HUES48 (cell line): Measurements from ENCODE around the gene SLIRP.
"Not testable (repeated sequence)": the region's sequence is repeated elsewhere in the genome, so short reads cannot be mapped to it uniquely, and the experiment has no call there.

Experiments used
- H3K27ac ChIP-seq: one replicate; pipeline ENCODE4 v1.7.0; 2013; ENCODE audit warnings: low read depth, low read length, inconsistent platforms
- H3K27me3 ChIP-seq: 2 replicates; pipeline ENCODE4 v1.6.1; 2013; ENCODE audit warnings: mild to moderate bottlenecking, low read length; ENCODE audit not compliant: control insufficient read depth, insufficient read depth
- H3K36me3 ChIP-seq: 2 replicates; pipeline ENCODE4 v1.6.1; 2013; ENCODE audit warnings: low read length; ENCODE audit not compliant: control insufficient read depth, insufficient read depth
- H3K4me1 ChIP-seq: 2 replicates; pipeline ENCODE4 v1.6.1; 2013; ENCODE audit warnings: mild to moderate bottlenecking, low read length; ENCODE audit not compliant: control insufficient read depth, insufficient read depth
- H3K4me3 ChIP-seq: 2 replicates; pipeline ENCODE4 v1.5.1; 2013; ENCODE audit warnings: mild to moderate bottlenecking, low read depth, low read length
- H3K9ac ChIP-seq: 2 replicates; pipeline ENCODE4 v1.6.1; 2013; ENCODE audit warnings: mild to moderate bottlenecking, low read depth, low read length, moderate library complexity
- H3K9me3 ChIP-seq: 2 replicates; pipeline ENCODE4 v1.6.1; 2013; ENCODE audit warnings: low read length; ENCODE audit not compliant: control insufficient read depth, insufficient read depth

Gene SLIRP

DNA sequence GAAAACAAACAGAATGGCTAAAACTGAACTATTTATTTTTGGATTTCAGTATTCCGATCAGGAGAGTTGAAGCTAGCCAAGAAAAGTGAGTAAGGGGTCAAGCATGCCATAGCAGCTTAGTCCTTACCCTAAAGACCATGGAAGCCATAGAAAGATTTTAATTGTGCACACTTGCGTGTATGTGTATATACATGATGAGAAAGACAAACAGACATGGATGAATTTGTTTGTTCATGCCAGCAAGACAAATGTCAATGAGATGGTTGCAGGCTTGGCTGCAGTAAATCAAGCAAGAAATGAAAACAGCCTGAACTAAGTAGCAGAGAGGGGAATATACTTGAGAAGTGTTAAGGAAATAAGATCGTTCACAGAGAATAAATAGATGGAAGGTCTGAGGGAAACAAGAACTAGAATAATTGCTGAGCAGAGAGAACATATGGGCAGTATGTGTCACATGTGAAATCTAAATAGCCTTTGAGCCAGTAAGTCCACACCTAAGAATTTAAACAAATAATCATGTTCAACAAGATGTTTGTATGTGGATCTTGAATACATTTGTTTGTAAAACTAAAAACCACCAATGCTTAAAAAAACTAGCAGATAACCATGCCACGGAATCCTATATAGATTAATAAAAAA, 38.3 kb downstream of the SLIRP start:
- H3K27me3 ChIP-seq, result no peaks in the 10 kb centered on the region
- H3K4me1 ChIP-seq, result no peaks in the 10 kb centered on the region
- peaks cover 81% of the 10 kb centered on the region for H3K36me3 ChIP-seq
- no peaks in the 10 kb centered on the region for H3K9me3 ChIP-seq
- H3K27ac ChIP-seq, result no peak overlapping the region
- H3K4me3 ChIP-seq, result no peak overlapping the region
- H3K9ac ChIP-seq, result no peak overlapping the region

DNA sequence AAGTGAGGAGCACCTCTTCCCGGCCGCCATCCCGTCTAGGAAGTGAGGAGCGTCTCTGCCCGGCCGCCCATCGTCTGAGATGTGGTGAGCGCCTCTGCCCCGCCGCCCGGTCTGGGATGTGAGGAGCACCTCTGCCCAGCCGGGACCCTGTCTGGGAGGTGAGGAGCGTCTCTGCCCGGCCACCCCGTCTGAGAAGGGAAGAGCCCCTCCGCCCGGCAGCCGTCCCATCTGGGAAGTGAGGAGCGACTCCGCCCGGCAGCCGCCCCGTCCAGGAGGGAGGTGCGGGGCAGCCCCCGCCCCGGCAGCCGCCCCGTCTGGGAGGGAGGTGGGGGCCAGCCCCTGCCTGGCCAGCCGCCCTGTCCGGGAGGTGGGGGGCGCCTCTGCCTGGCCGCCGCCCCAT, 39.5 kb downstream of the SLIRP start:
- H3K27me3 ChIP-seq, H3K9me3 ChIP-seq, H3K4me1 ChIP-seq, H3K4me3 ChIP-seq, H3K9ac ChIP-seq, H3K27ac ChIP-seq: not testable (repeated sequence)
- H3K36me3 ChIP-seq, result peaks cover 81% of the 10 kb centered on the region

DNA sequence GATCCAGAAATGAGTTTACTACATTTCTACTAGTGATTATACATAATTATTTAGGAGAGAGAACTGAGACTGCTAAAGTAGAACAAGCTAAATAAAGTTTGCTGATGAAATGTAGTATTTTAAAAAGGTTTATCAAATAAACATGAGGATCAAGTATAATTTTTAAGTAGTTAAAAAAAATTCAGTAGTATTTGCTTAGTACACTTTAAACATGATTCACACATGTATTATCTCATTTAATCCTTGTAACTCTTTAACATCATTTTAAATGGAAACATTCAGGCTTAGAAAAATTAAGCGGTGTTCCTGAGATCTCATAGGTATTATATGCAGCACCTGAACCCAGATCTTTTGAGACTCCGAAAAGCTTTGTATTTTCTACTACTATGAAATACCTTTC, 44.4 kb downstream of the SLIRP start:
- Histone ChIP-seq H3K4me1 (no peaks in the 10 kb centered on the region), H3K4me3 (no peak overlapping the region), H3K9ac (no peak overlapping the region), H3K36me3 (peaks cover 66% of the 10 kb centered on the region), H3K27me3 (no peaks in the 10 kb centered on the region), H3K9me3 (no peaks in the 10 kb centered on the region), H3K27ac (no peak overlapping the region)

DNA sequence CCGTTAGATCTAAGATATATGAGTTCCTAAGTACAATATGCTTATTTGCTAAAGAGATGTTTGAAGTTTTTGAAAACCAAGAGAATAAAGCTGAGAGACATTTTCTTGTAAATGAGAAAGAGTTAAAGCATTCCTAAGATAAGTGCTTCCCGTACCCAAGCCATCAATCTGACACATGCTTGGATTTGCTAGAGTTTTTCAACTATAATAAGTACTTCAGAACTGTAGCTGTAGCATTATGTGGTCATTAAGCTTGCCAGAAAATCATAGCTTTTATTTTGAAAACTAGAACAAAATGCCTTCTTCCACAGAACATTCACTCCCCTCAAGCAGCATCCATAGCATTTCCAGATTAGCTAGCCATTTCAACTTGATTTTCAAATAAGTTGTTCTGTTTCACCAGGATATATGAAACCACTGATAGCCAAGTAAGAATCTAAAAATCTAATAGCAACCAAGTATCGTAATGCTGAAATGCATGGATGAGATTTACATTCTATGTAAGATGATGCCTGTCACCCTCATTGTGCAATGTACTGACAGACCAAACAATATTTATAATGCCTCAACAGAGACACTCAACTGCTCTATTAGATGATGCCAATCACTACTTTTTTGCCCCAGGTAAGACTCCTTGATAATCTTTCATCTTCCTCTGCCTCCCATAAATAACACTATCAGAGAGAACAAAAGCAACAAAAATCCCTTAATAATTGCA, 45.1 kb downstream of the SLIRP start:
- Histone ChIP-seq H3K9ac (no peak overlapping the region), H3K36me3 (peaks cover 63% of the 10 kb centered on the region), H3K27ac (no peak overlapping the region), H3K4me3 (no peak overlapping the region), H3K27me3 (no peaks in the 10 kb centered on the region), H3K4me1 (no peaks in the 10 kb centered on the region), H3K9me3 (no peaks in the 10 kb centered on the region)

- H3K36me3 ChIP-seq, result peaks cover 4% of the 10 kb centered on the region; the same call in 1 of the 2 replicates
- peak within 1 kb of the TSS; percentile 77 for H3K4me3 ChIP-seq
- H3K27ac ChIP-seq, result peak within 1 kb of the TSS; percentile 91
- H3K4me1 ChIP-seq, result peaks cover 17% of the 10 kb centered on the region
- H3K27me3 ChIP-seq, result no peaks in the 10 kb centered on the region
- peak within 1 kb of the TSS; percentile 86 for H3K9ac ChIP-seq
- no peaks in the 10 kb centered on the region for H3K9me3 ChIP-seq
Measured at GRCh38 chr14:77760381-77761204, 52.7 kb downstream of the SLIRP start, which contains the start of gene SNW1. Gene SNW1 (minus strand): TSS chr14:77761156. CDS start chr14:77761127, 29 bp downstream.

- Histone ChIP-seq H3K9me3 (no peaks in the 10 kb centered on the region), H3K9ac (0 out of 2 replicates have a peak overlapping the region, but pooled peaks have one; percentile 2), H3K27me3 (no peaks in the 10 kb centered on the region), H3K27ac (peak overlapping the region; percentile 91), H3K4me3 (peak overlapping the region; percentile 77), H3K36me3 (peaks cover 4% of the 10 kb centered on the region; the same call in 1 of the 2 replicates), H3K4me1 (peaks cover 17% of the 10 kb centered on the region)
Measured at GRCh38 chr14:77761205-77761931, 53.5 kb downstream of the SLIRP start.

DNA sequence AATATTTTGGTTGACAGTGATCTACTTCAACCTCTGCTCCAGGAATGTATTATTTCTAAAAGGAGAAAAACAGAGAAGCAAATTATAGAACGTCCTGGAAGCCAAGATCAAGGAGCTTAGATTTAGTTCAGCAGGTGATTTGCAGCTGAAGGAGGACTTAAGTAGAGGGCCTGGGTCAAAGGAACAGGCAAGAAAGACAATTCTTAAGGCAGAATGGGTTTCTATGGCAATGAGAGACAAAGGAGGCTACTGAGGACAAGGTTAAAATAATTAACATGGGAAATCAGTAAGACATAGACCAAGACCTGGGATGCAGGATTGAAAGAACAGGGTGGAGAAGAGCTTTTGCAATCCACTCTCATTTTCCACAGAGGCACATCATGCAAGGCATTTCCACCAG, 55.4 kb downstream of the SLIRP start:
- peak overlapping the region; percentile 63 for H3K27ac ChIP-seq
- peaks cover 17% of the 10 kb centered on the region for H3K4me1 ChIP-seq
- H3K9me3 ChIP-seq, result no peaks in the 10 kb centered on the region
- H3K4me3 ChIP-seq, result no peak overlapping the region
- H3K27me3 ChIP-seq, result no peaks in the 10 kb centered on the region
- no peak overlapping the region for H3K9ac ChIP-seq
- H3K36me3 ChIP-seq, result 0 out of 2 replicates have a peak, but pooled peaks cover 4% of the 10 kb centered on the region

DNA sequence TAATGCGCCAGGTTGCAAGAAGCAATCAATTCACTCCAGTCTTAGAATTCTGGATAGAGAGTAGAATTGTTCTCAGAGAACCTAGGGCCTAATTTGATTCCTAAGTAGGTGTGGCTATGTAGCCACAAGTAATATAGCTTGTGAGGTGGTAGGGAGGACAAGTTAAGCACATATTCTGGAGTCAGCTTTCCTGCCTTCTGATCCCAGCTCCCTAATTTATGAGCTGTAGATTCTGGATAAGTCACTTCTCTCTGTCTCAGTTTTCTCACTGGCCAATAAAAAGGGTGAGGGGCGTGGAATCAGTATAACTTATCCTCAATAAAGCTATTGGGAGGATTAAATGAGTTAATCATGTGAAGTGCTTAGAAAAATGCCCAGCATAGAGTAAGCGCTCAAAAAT, 56.1 kb downstream of the SLIRP start:
- Histone ChIP-seq H3K4me3 (no peak overlapping the region), H3K36me3 (no peaks in the 10 kb centered on the region), H3K27ac (peak overlapping the region; percentile 63), H3K9ac (no peak overlapping the region), H3K4me1 (peaks cover 17% of the 10 kb centered on the region), H3K9me3 (no peaks in the 10 kb centered on the region), H3K27me3 (no peaks in the 10 kb centered on the region)
